Erythroblast (primary cell): ENCODE results near the gene SNTB2.

ENCODE experiments used
- GATA1 ChIP-seq: IDR thresholded peaks from 2 replicates; pipeline ENCODE4 v1.6.1; 2011; ENCODE audit warnings: low read depth, mild to moderate bottlenecking, control low read depth, low read length, moderate library complexity
- POLR2A ChIP-seq: IDR thresholded peaks from 2 replicates; pipeline ENCODE4 v1.6.1; 2011; ENCODE audit warnings: mild to moderate bottlenecking, low read length

DNA sequence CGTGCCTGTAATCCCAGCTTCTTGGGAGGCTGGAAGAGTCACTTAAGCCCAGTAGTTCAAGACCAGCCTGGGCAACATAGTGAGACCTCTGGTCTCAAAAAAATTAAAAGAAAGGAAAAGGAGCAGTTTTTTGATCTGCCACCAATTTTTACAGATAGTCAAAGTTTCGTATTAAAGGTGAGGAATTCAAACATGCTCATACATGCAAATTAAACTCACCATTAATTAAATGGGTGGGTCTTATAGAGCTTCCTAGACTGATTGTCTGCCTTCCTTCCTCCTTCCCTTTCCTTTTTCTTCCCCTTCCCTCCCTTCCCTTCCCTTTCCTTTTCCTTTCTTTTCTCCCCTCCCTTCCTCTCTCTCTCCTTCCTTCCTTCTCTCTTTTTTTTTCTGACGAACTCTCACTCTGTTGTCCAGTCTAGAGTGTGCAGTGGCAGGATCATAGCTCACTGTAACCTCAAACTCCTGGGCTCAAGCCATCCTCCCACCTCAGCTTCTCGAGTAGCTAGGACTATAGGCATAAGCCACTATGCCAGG lies 87.8 kb downstream of the SNTB2 start:
- TF ChIP-seq POLR2A: no peak
- TF ChIP-seq GATA1: no peak
